HepG2 (cell line): ENCODE measurements around the gene IMMT. TPM values are rescaled to one million over a fixed set of nuclear protein-coding genes. Genes with fewer than 3 reads are reported as not detected.

Source experiments
- ATAC-seq: fragments of 200-7000 bp; cut with Tn5 transposase; 3 replicates; pipeline ENCODE4 v1.9.1; 2020; ENCODE audit warnings: mild to moderate bottlenecking, moderate library complexity
- BruUV-seq: library from RNA; stranded (reverse); fragments of 400-500 nt; replicated peaks from 2 replicates; lab custom pipeline; 2021; lab: Mats Ljungman, UMichigan
- CTCF ChIA-PET: fragments of 300-600 bp; formaldehyde crosslinking; extraction: SDS; loops from one replicate; lab custom pipeline; 2021; ENCODE audit warnings: low total read pairs, inconsistent platforms, low intra/inter-chr PET ratio; lab: Yijun Ruan, JAX
- POLR2A ChIA-PET: fragments of 350-600 bp; sonication (Branson Sonifier 250); formaldehyde crosslinking; loops from one replicate; lab custom pipeline; 2020; ENCODE audit warnings: antibody characterized with exemption, inconsistent platforms; lab: Yijun Ruan, JAX
- DNase-seq: peaks from one replicate; pipeline ENCODE4 v3.0.0-alpha.2; 2015; ENCODE audit warnings: low spot score
- FAIRE-seq: peaks from 3 replicates; lab custom pipeline; 2011; peaks lifted over from hg19 to GRCh38; lab: Jason Lieb, UNC
- H2AFZ ChIP-seq: one replicate; pipeline ENCODE4 v1.6.1; 2011; ENCODE audit warnings: low read length, inconsistent platforms
- H3K27ac ChIP-seq: fragments of 300-600 bp; 3 replicates; pipeline ENCODE4 v1.8.0; 2011; ENCODE audit warnings: mixed run types, mild to moderate bottlenecking, mixed read lengths, low read length, inconsistent platforms; ENCODE audit not compliant: insufficient read depth; ENCODE audit errors: extremely low read length
- H3K27me3 ChIP-seq, 2 experiments: fragments of 200-600 bp in 1 of 2; 2 replicates in 1 of 2; 3 replicates in 1 of 2; pipeline versions ENCODE4 v1.6.0 to v1.8.0; 2011; ENCODE audit warnings: low read length in 2 of 2, mild to moderate bottlenecking in 2 of 2, moderate library complexity in 2 of 2, inconsistent platforms in 1 of 2; ENCODE audit not compliant: insufficient read depth in 2 of 2, control insufficient read depth in 1 of 2
- H3K36me3 ChIP-seq, 2 experiments: fragments of 200-600 bp in 1 of 2; replicated peaks in 1 of 2; 2 replicates in 1 of 2; 3 replicates in 1 of 2; pipeline versions ENCODE4 v1.5.1 to v1.8.0; 2011; ENCODE audit warnings: low read length in 2 of 2, inconsistent platforms in 1 of 2; ENCODE audit not compliant: insufficient read depth in 2 of 2, control insufficient read depth in 1 of 2
- H3K4me1 ChIP-seq: 2 replicates; pipeline ENCODE4 v1.5.1; 2012; ENCODE audit warnings: low read length, inconsistent platforms; ENCODE audit not compliant: insufficient read depth
- H3K4me2 ChIP-seq: 2 replicates; pipeline ENCODE4 v1.6.0; 2011; ENCODE audit warnings: low read depth, low read length, inconsistent platforms
- H3K4me3 ChIP-seq, 3 experiments: fragments of 200-600 bp in 1 of 3; sonication (generic), shearing (Covaris generic) in 1 of 3; replicated peaks in 1 of 3; 2 replicates each; pipeline ENCODE4 v1.5.1; 2011 to 2016; ENCODE audit warnings: low read length in 3 of 3, inconsistent platforms in 2 of 3, low read depth in 2 of 3, mild to moderate bottlenecking in 2 of 3, control low read depth in 1 of 3, mixed read lengths in 1 of 3; ENCODE audit not compliant: insufficient read depth in 1 of 3
- H3K79me2 ChIP-seq: one replicate; pipeline ENCODE4 v1.6.1; 2011; ENCODE audit warnings: low read length, inconsistent platforms; ENCODE audit not compliant: insufficient read depth
- H3K9ac ChIP-seq: 2 replicates; pipeline ENCODE4 v1.6.0; 2011; ENCODE audit warnings: mild to moderate bottlenecking, low read depth, low read length, inconsistent platforms; ENCODE audit not compliant: insufficient read depth
- H3K9me3 ChIP-seq: 2 replicates; pipeline ENCODE4 v1.5.1; 2012; ENCODE audit warnings: mild to moderate bottlenecking, low read length
- H4K20me1 ChIP-seq: 2 replicates; pipeline ENCODE4 v1.6.0; 2011; ENCODE audit warnings: inconsistent platforms, mild to moderate bottlenecking, low read length, moderate library complexity; ENCODE audit not compliant: insufficient read depth
- ARHGAP35 ChIP-seq: sonication (generic); formaldehyde crosslinking; IDR thresholded peaks from 2 replicates; pipeline ENCODE4 v1.9.0; 2022; ENCODE audit warnings: mild to moderate bottlenecking, inconsistent platforms, moderate library complexity, missing genetic modification reagents, borderline replicate concordance
- ASH2L ChIP-seq: fragments of 300-600, 200-600 bp; sonication (generic); IDR thresholded peaks from 2 replicates; pipeline ENCODE4 v1.7.0; 2017; ENCODE audit warnings: low read depth, mild to moderate bottlenecking, moderate library complexity, mixed read lengths, low read length; ENCODE audit not compliant: insufficient read length
- FIP1L1 ChIP-seq: fragments of 200-400 bp; formaldehyde crosslinking; IDR thresholded peaks from 2 replicates; pipeline ENCODE4 v1.6.1; 2018; ENCODE audit warnings: low read depth, mild to moderate bottlenecking, low read length, moderate library complexity, borderline replicate concordance; ENCODE audit not compliant: insufficient read depth
- HDAC6 ChIP-seq: fragments of 200-600 bp; sonication (generic); IDR thresholded peaks from 2 replicates; pipeline ENCODE4 v1.7.0; 2017; ENCODE audit warnings: mild to moderate bottlenecking, antibody characterized with exemption, low read length, low read depth
- MIXL1 ChIP-seq: IDR thresholded peaks from 2 replicates; pipeline ENCODE4 v1.6.1; 2016
- RNF2 ChIP-seq: fragments of 450-650 bp; conservative IDR thresholded peaks from 2 replicates; pipeline ENCODE4 v1.6.1; 2016; ENCODE audit warnings: low read depth
- SATB2 ChIP-seq: sonication (generic); formaldehyde crosslinking; IDR thresholded peaks from 2 replicates; pipeline ENCODE4 v1.5.0; 2020; ENCODE audit warnings: missing genetic modification reagents
- SETDB1 ChIP-seq: sonication (generic); formaldehyde crosslinking; IDR thresholded peaks from 2 replicates; pipeline ENCODE4 v1.5.1; 2020; ENCODE audit warnings: missing genetic modification reagents, mild to moderate bottlenecking, borderline replicate concordance
- SOX6 ChIP-seq, 2 experiments: fragments of 450-650 bp in 1 of 2; sonication (generic) in 1 of 2; formaldehyde crosslinking in 1 of 2; IDR thresholded peaks; 2 replicates each; pipeline versions ENCODE4 v1.4.0 to v1.6.1; 2017 to 2020; ENCODE audit warnings: antibody characterized with exemption in 1 of 2, mild to moderate bottlenecking in 1 of 2, missing genetic modification reagents in 1 of 2
- THYN1 ChIP-seq: sonication (generic); formaldehyde crosslinking; IDR thresholded peaks from 2 replicates; pipeline ENCODE4 v1.8.1; 2023; ENCODE audit warnings: low read depth, mild to moderate bottlenecking, moderate library complexity, missing genetic modification reagents, borderline replicate concordance
- ZNF644 ChIP-seq: IDR thresholded peaks from 2 replicates; pipeline ENCODE4 v1.6.1; 2016; ENCODE audit warnings: low read depth
- WGBS: methylation state at CpG from one replicate; pipeline ENCODE4 v1.1.6; 2017; ENCODE audit warnings: low lambda C conversion rate; 5-methylcytosine and 5-hydroxymethylcytosine counted together
- in situ Hi-C: cut with HindIII; loops from 2 replicates; pipeline ENCODE4 v1.10.0; 2017; ENCODE audit warnings: low pct_unique_long_range_greater_than_20kb; ENCODE audit not compliant: extremely low pct_ligation_motif_present
- intact Hi-C: fragments of 100-400 bp; cut with micrococcal nuclease; formaldehyde crosslinking; loops from one replicate; pipeline ENCODE4 v1.10.0; 2022; ENCODE audit not compliant: unreplicated experiment
- polyA plus RNA-seq, 8 experiments: library from polyadenylated mRNA; depleted of rRNA in 3 of 8; stranded (reverse) in 7 of 8; unstranded in 1 of 8; fragments of >200 nt; fragmentation: Illumina TruSeq in 4 of 8; extraction: Trizol in 4 of 8; gene quantifications; 2 replicates each; pipeline versions ENCODE4 v1.2.1 to v1.2.3, GENCODE V29; 2011 to 2016; ENCODE audit warnings: low read depth in 4 of 8, missing spikeins in 1 of 8, mixed read lengths in 1 of 8; ENCODE audit not compliant: insufficient read depth in 1 of 8
- total RNA-seq, 5 experiments: library from RNA; depleted of rRNA; stranded (reverse); fragments of >200 nt; fragmentation: Illumina TruSeq; extraction: Trizol; gene quantifications; 2 replicates each; pipeline ENCODE4 v1.2.3, GENCODE V29; 2016; ENCODE audit warnings: low read depth in 1 of 5
- TF ChIP-seq, protein P1 (sequence below): sonication (generic); formaldehyde crosslinking; IDR thresholded peaks from 2 replicates; pipeline ENCODE4 v1.4.0; 2020; ENCODE audit warnings: mild to moderate bottlenecking, missing genetic modification reagents
- TF ChIP-seq, protein P2 (sequence below): sonication (generic); formaldehyde crosslinking; IDR thresholded peaks from 2 replicates; pipeline ENCODE4 v1.4.0; 2020; ENCODE audit warnings: missing genetic modification reagents, borderline replicate concordance

Gene IMMT
- total and polyA plus RNA-seq, 2 of the 13 experiments (the other 11 are each of a cell fraction or from before 2014, with no cell fraction given), result 63.5 to 119 TPM

DNA sequence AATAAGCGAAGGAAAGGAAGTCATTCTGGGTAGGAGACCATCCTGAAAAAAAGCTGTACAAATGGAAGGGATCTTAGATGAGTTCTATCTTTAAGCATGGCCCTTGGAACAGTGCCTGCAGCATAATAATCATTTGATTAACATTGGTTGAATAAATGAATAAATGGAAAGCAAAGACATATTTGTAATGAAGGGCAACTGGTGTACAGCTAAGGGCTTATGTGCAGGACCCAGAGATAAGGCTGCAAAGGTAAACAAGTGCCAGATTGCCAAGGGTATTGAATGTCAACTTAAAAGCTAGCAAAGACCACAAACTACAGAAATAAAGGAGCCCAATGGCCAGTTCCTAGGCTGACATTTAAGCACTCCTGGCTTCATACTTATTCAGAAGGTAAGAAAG, 19.4 kb downstream of the IMMT start:
- H3K4me3 ChIP-seq, result no peak overlapping the region
- no peak overlapping the region for H3K9ac ChIP-seq
- no TSS peak for BruUV-seq
- intact Hi-C loops, result no loop called here
- no peaks in the 10 kb centered on the region for H3K9me3 ChIP-seq
- CTCF ChIA-PET, result no interaction called here
- in situ Hi-C loops, result no loop called here
- no peak overlapping the region for H3K27ac ChIP-seq
- H3K27me3 ChIP-seq, result no peaks in the 10 kb centered on the region
- H4K20me1 ChIP-seq, result 0 out of 2 replicates have a peak, but pooled peaks cover 3% of the 10 kb centered on the region
- DNase-seq, result no peak
- no peak for FAIRE-seq
- peaks cover 5% of the 10 kb centered on the region; the same call in 1 of the 2 replicates for H3K4me1 ChIP-seq
- no peak for TF ChIP-seq ARHGAP35 (CRISPR knock-in tag)
- no peak for TF ChIP-seq FIP1L1
- no peak for TF ChIP-seq ASH2L
- ATAC-seq, result no peak
- H3K4me2 ChIP-seq, result no peak overlapping the region
- H2AFZ ChIP-seq, result no peak overlapping the region
- WGBS, result 96% methylated on average over 1 of the region's 1 CpG
- POLR2A ChIA-PET, result no interaction called here
- H3K36me3 ChIP-seq, result peaks cover 19 to 77% of the 10 kb centered on the region in 2 experiments
- peaks cover 2% of the 10 kb centered on the region for H3K79me2 ChIP-seq

DNA sequence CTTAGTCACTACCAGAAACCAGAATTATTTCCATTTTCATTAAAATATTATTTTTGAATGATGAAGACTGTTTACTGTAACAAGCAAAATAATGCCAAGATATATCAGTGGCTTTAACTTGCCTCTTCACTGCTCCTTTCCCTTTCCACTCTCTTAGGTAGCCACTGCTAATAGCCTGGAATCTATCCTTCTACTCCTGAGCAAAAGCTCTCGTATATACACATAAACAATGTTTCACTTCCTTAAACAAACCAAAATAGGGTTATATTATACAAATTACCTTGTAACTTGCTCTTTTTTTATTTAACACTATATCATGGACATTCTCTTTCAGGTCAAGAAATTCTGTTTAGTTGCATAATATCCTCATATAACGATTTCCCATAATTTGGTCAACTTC, 20.8 kb downstream of the IMMT start:
- FAIRE-seq, result no peak
- Histone ChIP-seq H3K4me1 (peaks cover 5% of the 10 kb centered on the region; the same call in 1 of the 2 replicates), H3K36me3 (peaks cover 19 to 82% of the 10 kb centered on the region in 2 experiments), H3K4me3 (no peak overlapping the region), H3K79me2 (no peaks in the 10 kb centered on the region), H2AFZ (no peak overlapping the region), H3K27ac (no peak overlapping the region), H3K9ac (no peak overlapping the region), H3K27me3 (no peaks in the 10 kb centered on the region), H3K4me2 (no peak overlapping the region), H4K20me1 (0 out of 2 replicates have a peak, but pooled peaks cover 3% of the 10 kb centered on the region), H3K9me3 (no peaks in the 10 kb centered on the region)
- in situ Hi-C loops (no loop called here), intact Hi-C loops (no loop called here)
- DNase-seq, result no peak
- BruUV-seq, result no TSS peak
- WGBS, result 97% methylated on average over 2 of the region's 2 CpGs
- ATAC-seq, result no peak
- CTCF ChIA-PET, result no interaction called here
- POLR2A ChIA-PET, result no interaction called here
- TF ChIP-seq, protein P1, sequence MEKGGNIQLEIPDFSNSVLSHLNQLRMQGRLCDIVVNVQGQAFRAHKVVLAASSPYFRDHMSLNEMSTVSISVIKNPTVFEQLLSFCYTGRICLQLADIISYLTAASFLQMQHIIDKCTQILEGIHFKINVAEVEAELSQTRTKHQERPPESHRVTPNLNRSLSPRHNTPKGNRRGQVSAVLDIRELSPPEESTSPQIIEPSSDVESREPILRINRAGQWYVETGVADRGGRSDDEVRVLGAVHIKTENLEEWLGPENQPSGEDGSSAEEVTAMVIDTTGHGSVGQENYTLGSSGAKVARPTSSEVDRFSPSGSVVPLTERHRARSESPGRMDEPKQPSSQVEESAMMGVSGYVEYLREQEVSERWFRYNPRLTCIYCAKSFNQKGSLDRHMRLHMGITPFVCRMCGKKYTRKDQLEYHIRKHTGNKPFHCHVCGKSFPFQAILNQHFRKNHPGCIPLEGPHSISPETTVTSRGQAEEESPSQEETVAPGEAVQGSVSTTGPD, result no peak
- no peak for TF ChIP-seq SETDB1 (CRISPR knock-in tag)
- TF ChIP-seq SOX6 (IDR thresholded peaks at IDR 0.05), result no peak
- TF ChIP-seq SOX6 (CRISPR knock-in tag; IDR thresholded peaks at IDR 0.05), result no peak
- TF ChIP-seq THYN1 (CRISPR knock-in tag), result no peak
- TF ChIP-seq ZNF644, result no peak
- TF ChIP-seq, protein P2, sequence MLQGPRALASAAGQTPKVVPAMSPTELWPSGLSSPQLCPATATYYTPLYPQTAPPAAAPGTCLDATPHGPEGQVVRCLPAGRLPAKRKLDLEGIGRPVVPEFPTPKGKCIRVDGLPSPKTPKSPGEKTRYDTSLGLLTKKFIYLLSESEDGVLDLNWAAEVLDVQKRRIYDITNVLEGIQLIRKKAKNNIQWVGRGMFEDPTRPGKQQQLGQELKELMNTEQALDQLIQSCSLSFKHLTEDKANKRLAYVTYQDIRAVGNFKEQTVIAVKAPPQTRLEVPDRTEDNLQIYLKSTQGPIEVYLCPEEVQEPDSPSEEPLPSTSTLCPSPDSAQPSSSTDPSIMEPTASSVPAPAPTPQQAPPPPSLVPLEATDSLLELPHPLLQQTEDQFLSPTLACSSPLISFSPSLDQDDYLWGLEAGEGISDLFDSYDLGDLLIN (CRISPR knock-in tag), result no peak
- TF ChIP-seq MIXL1 (CRISPR knock-in tag), result no peak
- no peak for TF ChIP-seq HDAC6
- TF ChIP-seq SATB2 (CRISPR knock-in tag), result no peak
- TF ChIP-seq RNF2, result no peak
